NK-92 (cell line): Measurements from ENCODE around the gene OR8H3.
"Not testable (repeated sequence)": the region's sequence is repeated elsewhere in the genome, so short reads cannot be mapped to it uniquely, and the experiment has no call there.

ENCODE experiments used
- DNase-seq: peaks from one replicate; lab custom pipeline; 2025; ENCODE audit not compliant: unreplicated experiment; lab: John Stamatoyannopoulos, UW

Gene OR8H3, protein sequence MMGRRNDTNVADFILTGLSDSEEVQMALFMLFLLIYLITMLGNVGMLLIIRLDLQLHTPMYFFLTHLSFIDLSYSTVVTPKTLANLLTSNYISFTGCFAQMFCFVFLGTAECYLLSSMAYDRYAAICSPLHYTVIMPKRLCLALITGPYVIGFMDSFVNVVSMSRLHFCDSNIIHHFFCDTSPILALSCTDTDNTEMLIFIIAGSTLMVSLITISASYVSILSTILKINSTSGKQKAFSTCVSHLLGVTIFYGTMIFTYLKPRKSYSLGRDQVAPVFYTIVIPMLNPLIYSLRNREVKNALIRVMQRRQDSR

DNA sequence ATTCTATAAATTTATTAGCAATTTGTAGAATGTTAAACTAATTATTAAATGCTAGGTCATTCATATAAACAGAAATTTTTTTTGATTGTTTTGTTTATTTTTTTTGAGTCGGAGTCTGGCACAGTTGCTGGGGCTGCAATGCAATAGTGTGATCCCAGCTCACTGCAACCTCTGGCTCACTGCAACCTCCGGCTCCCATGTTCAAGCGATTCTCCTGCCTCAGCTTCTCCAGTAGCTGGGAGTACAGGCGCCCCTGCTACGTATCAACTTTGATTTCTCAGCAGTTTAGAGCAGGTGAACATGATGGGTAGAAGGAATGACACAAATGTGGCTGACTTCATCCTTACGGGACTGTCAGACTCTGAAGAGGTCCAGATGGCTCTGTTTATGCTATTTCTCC is at the start of gene OR8H3:
Gene OR8H3 (plus strand): TSS at position 301 of the 400 bp plus-strand sequence. CDS start 0 bp downstream, at position 301.
- DNase-seq: no peak

DNA sequence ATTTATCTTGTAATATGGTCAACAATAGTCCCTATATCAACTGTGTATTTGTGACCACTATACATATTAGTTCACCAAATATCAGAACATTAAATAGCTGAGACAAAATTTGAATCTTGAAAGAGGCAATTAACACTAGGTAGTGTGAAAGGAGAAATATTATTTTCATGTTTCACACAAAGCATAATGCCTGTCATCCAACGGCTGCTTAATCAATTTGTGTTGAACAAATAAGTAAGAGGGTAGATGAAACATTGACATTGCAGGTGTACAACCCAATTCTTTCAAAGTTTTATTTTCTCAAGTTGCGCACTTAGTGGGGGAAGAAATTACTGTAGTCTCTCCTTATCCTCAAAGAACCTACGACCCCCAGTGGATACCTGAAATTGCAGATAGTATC is 32.5 kb upstream of the OR8H3 start:
- DNase-seq: no peak

DNA sequence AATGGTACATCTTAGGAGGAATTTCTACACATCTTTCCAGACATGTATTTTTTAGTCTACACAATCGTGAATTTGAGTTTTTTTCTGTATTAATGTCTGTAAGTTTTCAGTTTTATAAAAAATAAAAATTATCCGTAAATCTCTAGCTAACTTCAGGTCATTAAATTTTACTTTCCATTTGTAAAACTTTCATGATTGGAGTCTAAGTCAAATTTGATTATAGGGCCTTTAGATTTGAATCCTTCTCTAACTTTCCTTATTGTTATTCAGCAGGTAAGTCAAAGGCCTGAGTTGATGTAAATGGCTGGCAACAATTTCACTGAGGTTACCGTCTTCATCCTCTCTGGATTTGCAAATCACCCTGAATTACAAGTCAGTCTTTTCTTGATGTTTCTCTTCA is 29.2 kb upstream of the OR8H3 start, which contains the start of gene OR8I2:
Gene OR8I2 (plus strand): TSS at position 301 of the 400 bp plus-strand sequence. CDS start 0 bp downstream, at position 301.
- no peak for DNase-seq

DNA sequence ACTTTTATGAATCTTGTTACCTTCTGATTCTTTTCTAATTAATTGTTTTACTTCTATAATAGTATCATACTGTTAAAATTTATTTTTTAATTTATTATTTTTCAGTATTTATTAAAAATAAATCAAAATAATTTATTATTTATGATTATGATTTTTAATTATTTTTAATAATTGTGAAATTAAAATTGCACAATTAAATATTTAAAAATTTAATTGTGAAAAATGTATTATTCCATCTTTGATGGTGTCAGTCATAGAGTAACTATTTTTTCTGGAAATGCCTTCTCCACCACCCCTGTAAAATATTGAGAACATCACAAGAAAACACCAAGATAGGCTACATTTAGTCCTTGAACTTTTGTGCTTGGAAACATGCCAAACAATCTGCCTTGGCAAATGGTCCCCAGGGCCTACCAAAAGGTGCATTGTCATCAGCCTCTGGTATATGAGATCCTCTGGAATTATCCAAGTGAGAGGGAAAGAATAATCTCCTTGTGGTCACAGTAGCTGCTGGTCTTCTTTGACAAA is 18.9 kb upstream of the OR8H3 start, which contains the start of gene OR8H2:
Gene OR8H2 (plus strand): TSS at position 478 of the 528 bp plus-strand sequence. CDS start 1,356 bp downstream, outside the sequence.
- no peak for DNase-seq

DNA sequence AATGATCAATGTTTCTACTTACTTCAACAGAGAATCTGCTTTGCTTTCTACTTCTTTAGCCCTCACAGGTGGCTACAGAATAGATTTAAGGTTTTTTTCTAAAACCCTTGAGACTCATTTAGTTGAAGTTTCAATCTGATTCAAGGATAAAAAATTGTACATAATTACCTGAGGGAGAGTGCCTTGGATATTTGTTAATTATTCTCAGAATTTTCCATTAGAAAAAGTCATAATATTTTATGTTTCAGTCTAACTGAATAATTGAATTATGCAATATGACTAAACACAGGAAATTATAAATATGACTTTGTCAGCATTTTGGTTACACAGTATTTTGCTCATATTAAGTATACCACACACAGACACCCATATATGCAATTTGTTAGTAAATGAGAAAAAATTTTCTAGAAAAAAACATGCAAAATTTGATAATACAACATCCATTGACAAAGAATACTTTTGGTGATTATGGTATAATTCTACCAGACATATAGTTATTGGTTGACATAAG is 18.0 kb downstream of the OR8H3 start, which contains the start of gene OR8J3:
Gene OR8J3 (minus strand): TSS at position 51 of the 511 bp plus-strand sequence. CDS start 2,483 bp downstream, outside the sequence.
- no peak for DNase-seq

DNA sequence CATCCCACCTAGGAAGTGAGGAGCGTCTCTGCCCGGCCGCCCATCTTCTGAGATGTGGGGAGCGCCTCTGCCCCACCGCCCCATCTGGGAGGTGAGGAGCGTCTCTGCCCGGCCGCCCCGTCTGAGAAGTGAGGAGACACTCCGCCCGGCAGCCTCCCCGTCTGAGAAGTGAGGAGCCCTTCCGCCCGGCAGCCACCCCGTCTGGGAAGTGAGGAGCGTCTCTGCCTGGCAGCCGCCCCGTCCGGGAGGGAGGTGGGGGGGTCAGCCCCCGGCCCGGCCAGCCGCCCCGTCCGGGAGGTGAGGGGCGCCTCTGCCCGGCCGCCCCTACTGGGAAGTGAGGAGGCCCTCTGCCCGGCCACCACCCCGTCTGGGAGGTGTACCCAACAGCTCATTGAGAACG is 21.5 kb downstream of the OR8H3 start:
- DNase-seq: not testable (repeated sequence)

DNA sequence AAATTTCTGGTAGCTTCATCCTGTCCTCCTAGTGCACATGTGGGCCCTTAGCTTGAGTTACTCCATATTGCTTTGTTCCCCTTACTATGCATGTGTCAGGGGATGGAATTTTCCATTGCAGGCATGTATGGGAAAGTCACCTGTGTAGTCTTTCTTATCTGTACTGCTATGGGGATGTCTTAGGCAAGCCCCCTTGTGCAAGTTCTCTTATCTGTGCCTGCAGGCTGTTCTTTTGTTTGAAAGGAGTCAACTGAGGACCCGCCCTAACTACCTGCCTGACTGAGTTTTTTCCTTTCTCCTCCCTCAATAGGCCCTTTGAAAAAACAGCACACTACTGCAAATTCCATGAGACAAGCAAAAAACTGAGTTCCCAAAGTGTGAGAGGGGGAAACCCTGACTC is 29.2 kb downstream of the OR8H3 start:
- DNase-seq: no peak

DNA sequence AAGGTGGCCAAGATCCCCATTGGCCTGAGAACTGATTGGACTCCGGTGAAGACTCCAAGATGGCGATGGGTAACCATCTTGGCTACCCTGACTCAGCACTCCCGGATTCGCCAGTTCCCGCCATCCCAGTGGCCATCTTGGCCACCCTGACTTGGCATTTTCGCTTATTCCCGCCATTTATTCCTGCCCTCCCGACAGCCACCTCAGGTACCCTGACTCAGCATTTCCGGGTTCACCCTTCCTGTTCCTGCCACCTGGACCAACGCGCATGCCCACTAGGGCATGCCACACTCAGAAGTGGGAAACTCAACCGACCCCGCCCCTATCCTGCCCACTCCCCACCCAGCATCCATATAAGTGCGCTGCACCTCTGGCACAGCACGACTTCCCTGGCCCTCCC is 30.2 kb downstream of the OR8H3 start:
- no peak for DNase-seq

DNA sequence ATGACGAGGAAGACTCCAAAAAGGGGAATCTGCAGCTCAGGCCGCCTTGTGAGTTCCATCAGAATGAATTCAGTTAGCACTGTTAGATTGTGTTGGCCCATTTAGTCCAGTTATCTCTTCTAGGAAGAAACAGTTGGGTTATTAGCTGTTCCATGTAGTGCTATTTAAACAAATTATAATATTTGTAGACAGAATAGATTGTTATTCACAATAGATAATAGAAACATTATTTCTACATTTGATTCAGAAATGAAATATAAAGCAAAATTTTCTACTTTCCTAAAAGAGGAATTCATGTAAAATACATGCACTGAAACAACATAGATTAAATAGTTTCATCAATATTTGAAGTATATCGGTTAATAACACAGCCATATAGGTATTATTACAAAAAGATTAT is 38.0 kb downstream of the OR8H3 start, which contains the start of gene OR8K5:
Gene OR8K5 (minus strand): TSS at position 101 of the 400 bp plus-strand sequence. CDS start 0 bp downstream, at position 101.
- no peak for DNase-seq

DNA sequence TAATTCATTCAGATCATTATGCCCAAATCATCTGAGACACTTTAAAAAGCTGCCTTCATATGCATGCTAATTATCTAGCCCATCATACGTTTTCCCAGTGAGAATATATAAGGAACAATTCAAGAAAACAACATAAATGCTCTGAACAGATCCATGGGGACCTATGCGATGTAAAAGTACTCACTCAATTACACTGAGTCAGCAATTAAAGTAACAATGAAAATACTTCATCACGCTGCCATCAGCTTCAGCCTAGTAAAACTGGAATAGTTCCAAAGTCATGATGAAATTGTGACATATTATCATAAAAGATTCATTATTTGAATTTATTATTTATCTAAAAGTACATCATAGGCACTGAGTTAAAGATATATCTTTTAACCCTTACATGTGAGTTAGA is 41.6 kb downstream of the OR8H3 start:
- DNase-seq: no peak

DNA sequence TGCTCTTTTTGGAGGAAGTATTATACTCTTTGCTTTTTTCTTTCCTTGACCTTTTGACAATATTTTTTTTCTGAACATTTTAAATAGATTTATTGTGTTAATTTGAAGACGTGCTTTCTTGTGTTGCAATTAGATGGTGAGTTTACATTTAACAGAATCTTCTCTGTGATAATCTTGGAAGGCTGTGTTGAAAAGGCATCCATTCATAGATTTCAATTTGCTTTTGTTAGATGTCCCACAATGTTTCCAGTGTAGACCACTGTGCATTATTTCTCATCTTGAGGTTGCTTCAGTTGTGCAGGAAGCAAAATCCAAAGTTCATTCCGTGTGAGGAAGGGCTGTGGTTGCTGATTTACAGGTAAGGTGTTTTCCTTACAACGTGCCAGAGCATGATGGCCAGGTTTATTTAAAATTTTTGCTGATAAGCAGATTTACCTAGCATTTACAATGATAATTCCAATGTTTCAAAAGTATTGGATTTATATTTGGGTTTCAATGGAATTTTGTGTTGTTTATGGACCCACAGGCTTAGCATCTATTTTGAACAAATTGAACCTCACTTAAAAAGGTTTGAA is 50.2 kb downstream of the OR8H3 start:
- no peak for DNase-seq
